ACC112 (cell line): Measurements from ENCODE around the gene RNF130.
"Not testable (repeated sequence)": the region's sequence is repeated elsewhere in the genome, so short reads cannot be mapped to it uniquely, and the experiment has no call there.

Source experiments
- H2AFZ ChIP-seq: fragments of 200-600 bp; sonication (generic); one replicate; pipeline ENCODE4 v1.6.0; 2017; ENCODE audit warnings: antibody characterized with exemption, low read length; ENCODE audit not compliant: unreplicated experiment
- H3K27ac ChIP-seq: fragments of 200-600 bp; sonication (generic); 2 replicates; pipeline ENCODE4 v1.5.1; 2014; ENCODE audit warnings: low read depth, mild to moderate bottlenecking, antibody characterized with exemption, low read length, moderate library complexity
- H3K27me3 ChIP-seq: fragments of 200-600 bp; sonication (generic); 2 replicates; pipeline ENCODE4 v1.6.1; 2014; ENCODE audit warnings: mild to moderate bottlenecking, antibody characterized with exemption, low read length, moderate library complexity, mixed read lengths; ENCODE audit not compliant: insufficient read depth
- H3K36me3 ChIP-seq: fragments of 200-600 bp; sonication (generic); 2 replicates; pipeline ENCODE4 v1.6.1; 2016; ENCODE audit warnings: mild to moderate bottlenecking, antibody characterized with exemption, low read length, moderate library complexity, mixed read lengths; ENCODE audit not compliant: insufficient read depth
- H3K4me1 ChIP-seq: fragments of 200-600 bp; sonication (generic); one replicate; pipeline ENCODE4 v1.6.1; 2016; ENCODE audit warnings: low read length, mixed read lengths; ENCODE audit not compliant: insufficient read depth, unreplicated experiment, control insufficient read depth
- H3K4me3 ChIP-seq: fragments of 200-600 bp; sonication (generic); 2 replicates; pipeline ENCODE4 v1.5.1; 2014; ENCODE audit warnings: mild to moderate bottlenecking, low read depth, low read length
- H3K79me2 ChIP-seq: fragments of 200-600 bp; sonication (generic); one replicate; pipeline ENCODE4 v1.6.0; 2016; ENCODE audit warnings: low read length; ENCODE audit not compliant: control insufficient read depth, unreplicated experiment, insufficient read depth

Gene RNF130

DNA sequence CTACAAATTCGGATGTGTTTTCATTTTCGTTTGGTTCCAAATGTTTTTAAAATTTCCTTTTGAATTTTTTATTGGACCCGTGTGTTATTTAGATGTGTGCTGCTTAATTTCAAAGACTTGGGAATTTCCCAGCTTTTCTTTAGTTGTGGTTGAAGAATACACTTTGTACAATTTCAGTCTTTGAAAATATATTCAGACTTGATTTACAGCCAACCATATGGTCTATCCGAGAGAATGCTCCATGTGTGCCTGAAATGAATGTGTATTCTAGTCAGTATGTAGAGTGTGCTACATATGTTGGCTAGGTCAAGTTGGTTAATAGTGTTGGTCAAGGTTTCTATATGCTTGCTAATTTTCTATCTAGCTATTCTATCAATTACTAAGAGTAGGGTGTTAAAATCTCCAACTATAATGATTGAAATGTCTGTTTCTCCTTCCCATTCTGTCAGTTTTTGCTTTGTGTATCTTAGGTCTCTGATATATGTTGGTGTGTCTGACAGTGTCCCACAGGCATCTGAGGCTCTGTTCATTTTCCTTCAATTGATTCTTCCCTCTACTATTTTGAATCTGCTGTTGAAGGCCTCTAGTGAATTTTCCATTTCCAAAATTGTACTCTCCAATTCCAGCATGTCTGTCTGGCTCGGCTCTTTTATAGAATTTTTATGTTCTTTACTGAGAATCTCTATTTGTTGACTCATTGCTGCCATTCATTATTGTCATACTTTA lies 36.2 kb downstream of the RNF130 start:
- Histone ChIP-seq H3K27me3 (no peaks in the 10 kb centered on the region), H3K27ac (no peak overlapping the region; the same call in 1 of the 2 replicates), H3K4me1 (no peaks in the 10 kb centered on the region), H2AFZ (no peak overlapping the region), H3K4me3 (no peak overlapping the region), H3K36me3 (peaks cover 44% of the 10 kb centered on the region), H3K79me2 (no peaks in the 10 kb centered on the region)

GRCh38 chr5:180034564-180034963 lies 37.0 kb downstream of the RNF130 start:
- Histone ChIP-seq H3K4me1 (no peaks in the 10 kb centered on the region), H3K27ac (no peak overlapping the region), H3K27me3 (no peaks in the 10 kb centered on the region), H3K36me3 (peaks cover 41% of the 10 kb centered on the region), H3K79me2 (no peaks in the 10 kb centered on the region), H3K4me3 (no peak overlapping the region), H2AFZ (no peak overlapping the region)

DNA sequence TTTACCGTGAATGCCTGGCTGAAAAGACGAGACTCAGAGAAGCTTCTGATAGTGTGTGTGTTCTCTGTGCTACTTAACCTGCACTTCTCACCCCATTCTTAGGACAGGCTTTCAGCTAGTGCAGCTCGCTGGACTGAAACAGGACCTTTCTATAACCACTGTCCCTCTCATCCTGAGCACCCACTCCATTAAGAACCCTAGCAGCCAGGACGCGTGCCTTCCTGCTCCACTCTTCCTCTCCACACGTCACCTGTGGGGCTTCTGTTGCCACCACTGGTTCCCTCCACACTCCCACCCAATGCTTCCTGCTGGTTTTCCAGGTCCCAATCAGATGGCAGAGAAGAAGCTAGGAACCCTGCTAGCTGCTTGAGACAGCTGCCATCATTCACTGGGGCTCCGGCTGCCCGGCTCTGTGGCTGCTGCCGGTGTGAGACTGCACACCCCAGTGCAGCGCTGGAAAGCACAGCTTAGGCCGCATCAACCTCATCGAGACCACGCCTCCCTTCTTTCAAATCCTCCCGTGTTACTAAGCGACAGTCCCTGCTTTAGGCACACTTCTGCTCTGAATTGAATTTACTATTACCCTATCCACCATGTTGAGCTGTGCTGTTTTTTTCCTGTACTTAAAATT lies 44.0 kb downstream of the RNF130 start:
- Histone ChIP-seq H3K4me1 (peaks cover 10% of the 10 kb centered on the region), H2AFZ (no peak overlapping the region), H3K27ac (no peak overlapping the region), H3K36me3 (peaks cover 2% of the 10 kb centered on the region; the same call in 1 of the 2 replicates), H3K4me3 (no peak overlapping the region), H3K27me3 (no peaks in the 10 kb centered on the region), H3K79me2 (no peaks in the 10 kb centered on the region)

- Histone ChIP-seq H3K79me2 (no peaks in the 10 kb centered on the region), H3K4me1 (peaks cover 10% of the 10 kb centered on the region), H3K36me3 (no peaks in the 10 kb centered on the region), H3K4me3 (no peak overlapping the region), H2AFZ (no peak overlapping the region), H3K27ac (no peak overlapping the region), H3K27me3 (no peaks in the 10 kb centered on the region)
These were observed 44.7 kb downstream of the RNF130 start for GRCh38 chr5:180026734-180027458.

- Histone ChIP-seq H3K36me3 (no peaks in the 10 kb centered on the region), H3K79me2 (no peaks in the 10 kb centered on the region), H3K27me3 (no peaks in the 10 kb centered on the region), H2AFZ (no peak overlapping the region), H3K4me1 (peaks cover 10% of the 10 kb centered on the region), H3K4me3 (no peak overlapping the region), H3K27ac (no peak overlapping the region)
These were observed 45.2 kb downstream of the RNF130 start for GRCh38 chr5:180026320-180026719.

DNA sequence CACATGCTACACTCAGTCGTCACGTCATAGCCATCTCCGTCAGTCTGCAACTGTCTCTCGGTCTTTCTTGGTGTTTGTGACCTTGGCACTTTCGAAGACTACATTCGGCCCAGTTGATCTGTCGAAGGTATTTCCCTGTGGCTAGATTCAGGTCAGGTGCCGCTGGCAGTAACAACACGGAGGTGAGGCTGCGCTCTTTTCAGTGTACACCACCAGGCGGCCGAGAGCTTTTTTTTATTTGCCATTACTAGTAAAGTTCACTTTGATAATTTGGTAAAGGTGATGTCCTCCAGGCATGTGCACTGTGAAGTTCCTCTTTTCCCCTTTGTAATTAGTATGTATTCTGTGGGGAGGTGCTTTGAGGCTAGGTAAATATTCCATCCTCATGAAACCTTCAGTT lies 49.7 kb downstream of the RNF130 start:
- Histone ChIP-seq H3K27ac (no peak overlapping the region), H3K79me2 (no peaks in the 10 kb centered on the region), H3K36me3 (no peaks in the 10 kb centered on the region), H3K4me3 (no peak overlapping the region), H2AFZ (no peak overlapping the region), H3K4me1 (peaks cover 10% of the 10 kb centered on the region), H3K27me3 (no peaks in the 10 kb centered on the region)

DNA sequence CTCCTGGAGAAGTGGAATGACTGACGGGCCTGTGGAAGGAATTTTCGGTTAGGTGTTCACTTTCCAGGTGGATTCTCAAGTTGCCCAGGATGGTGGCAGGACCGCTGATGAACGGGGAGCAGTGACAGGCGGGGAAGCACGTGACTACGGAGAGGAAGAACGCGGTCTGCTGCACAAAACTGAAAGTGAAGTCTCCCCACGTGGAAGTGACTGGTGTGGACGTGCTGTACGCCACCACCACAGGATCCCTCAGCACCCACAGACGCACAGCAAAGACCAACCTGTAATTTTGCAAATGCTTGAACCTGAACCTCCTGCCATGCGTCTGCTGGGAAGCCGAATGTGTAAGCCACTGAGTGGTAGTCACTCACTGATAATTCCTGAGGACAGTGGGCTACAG lies 51.4 kb downstream of the RNF130 start:
- H2AFZ ChIP-seq: no peak overlapping the region
- no peak overlapping the region for H3K4me3 ChIP-seq
- H3K27me3 ChIP-seq: no peaks in the 10 kb centered on the region
- H3K36me3 ChIP-seq: no peaks in the 10 kb centered on the region
- H3K79me2 ChIP-seq: no peaks in the 10 kb centered on the region
- no peaks in the 10 kb centered on the region for H3K4me1 ChIP-seq
- H3K27ac ChIP-seq: no peak overlapping the region

- no peak overlapping the region for H2AFZ ChIP-seq
- H3K4me3 ChIP-seq: no peak overlapping the region
- no peaks in the 10 kb centered on the region for H3K79me2 ChIP-seq
- no peaks in the 10 kb centered on the region for H3K4me1 ChIP-seq
- no peaks in the 10 kb centered on the region for H3K36me3 ChIP-seq
- H3K27ac ChIP-seq: no peak overlapping the region
- H3K27me3 ChIP-seq: no peaks in the 10 kb centered on the region
These were observed 53.1 kb downstream of the RNF130 start for GRCh38 chr5:180018347-180019060.

DNA sequence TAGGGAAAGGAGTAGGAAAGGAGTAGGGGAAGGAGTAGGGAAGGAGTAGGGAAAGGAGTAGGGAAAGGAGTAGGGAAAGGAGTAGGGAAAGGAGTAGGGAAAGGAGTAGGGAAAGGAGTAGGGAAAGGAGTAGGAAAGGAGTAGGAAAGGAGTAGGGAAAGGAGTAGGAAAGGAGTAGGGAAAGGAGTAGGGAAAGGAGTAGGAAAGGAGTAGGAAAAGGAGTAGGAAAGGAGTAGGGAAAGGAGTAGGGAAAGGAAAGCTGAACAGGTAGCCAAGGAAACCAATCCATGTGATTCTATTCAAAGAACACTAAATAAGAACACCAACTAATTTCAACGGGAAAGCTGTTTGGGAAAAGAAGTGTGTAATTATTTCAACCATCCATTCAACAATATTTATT lies 56.0 kb downstream of the RNF130 start:
- H3K4me3 ChIP-seq, H3K79me2 ChIP-seq, H3K27me3 ChIP-seq, H3K27ac ChIP-seq, H2AFZ ChIP-seq, H3K4me1 ChIP-seq, H3K36me3 ChIP-seq: not testable (repeated sequence)

GRCh38 chr5:180013678-180014077 lies 57.9 kb downstream of the RNF130 start:
- no peak overlapping the region for H3K4me3 ChIP-seq
- no peaks in the 10 kb centered on the region for H3K79me2 ChIP-seq
- H2AFZ ChIP-seq: no peak overlapping the region
- H3K27ac ChIP-seq: no peak overlapping the region
- no peaks in the 10 kb centered on the region for H3K36me3 ChIP-seq
- H3K27me3 ChIP-seq: no peaks in the 10 kb centered on the region
- no peaks in the 10 kb centered on the region for H3K4me1 ChIP-seq
